HuH-7 (cell line): Measurements from ENCODE around the gene SLC35A4.

Experiments
- DNase-seq: peaks from one replicate; pipeline ENCODE4 v3.0.0; 2011; ENCODE audit warnings: low spot score

The SLC35A4 gene

GRCh38 chr5:140564196-140565023, at the start of gene SLC35A4, which contains the start of gene APBB3:
Gene SLC35A4 (plus strand): TSS chr5:140564828. CDS start chr5:140567170, 2,342 bp downstream.
Gene APBB3 (minus strand): TSS chr5:140564598. CDS start chr5:140564245, 353 bp downstream.
- DNase-seq = peak; percentile 89

- DNase-seq = no peak
Measured at GRCh38 chr5:140524003-140524402, 40.6 kb upstream of the SLC35A4 start.

- DNase-seq = no peak
Measured at GRCh38 chr5:140540227-140540626, 24.4 kb upstream of the SLC35A4 start.

DNA sequence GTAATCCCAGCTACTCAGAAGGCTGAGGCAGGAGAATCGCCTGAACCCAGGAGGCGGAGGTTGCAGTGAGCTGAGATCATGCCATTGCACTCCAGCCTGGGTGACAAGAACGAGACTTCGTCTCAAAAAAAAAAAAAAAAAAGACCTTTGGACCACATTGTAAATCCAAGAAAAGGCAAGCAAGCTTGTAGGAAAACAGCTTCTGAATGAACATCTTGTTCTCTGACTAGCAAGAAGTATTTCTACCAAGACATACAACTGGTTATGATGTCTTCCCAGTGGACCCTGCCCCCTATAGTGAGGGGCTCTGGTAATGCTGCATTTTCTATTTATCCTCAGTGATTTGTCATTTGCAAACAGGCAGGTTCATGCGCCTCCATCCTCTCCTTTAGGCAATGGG, 21.7 kb upstream of the SLC35A4 start:
- no peak for DNase-seq

GRCh38 chr5:140544986-140545385, 19.6 kb upstream of the SLC35A4 start:
- no peak for DNase-seq

DNA sequence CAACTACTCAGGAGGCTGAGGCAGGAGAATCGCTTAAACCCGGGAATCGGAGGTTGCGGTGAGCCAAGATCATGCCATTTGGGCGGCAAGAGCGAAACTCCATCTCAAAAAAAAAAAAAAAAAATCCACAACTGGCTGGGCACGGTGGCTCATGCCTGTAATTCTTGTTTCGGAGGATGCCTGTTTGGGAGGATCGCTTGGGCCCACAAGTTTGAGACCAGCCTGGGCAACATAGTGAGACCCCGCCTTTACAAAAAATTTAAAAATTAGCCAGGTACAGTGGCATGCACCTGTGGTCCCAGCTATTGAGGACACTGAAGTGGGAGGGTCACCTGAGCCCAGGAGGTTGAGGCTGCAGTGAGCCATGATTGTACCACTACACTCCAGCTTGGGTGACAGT, 19.0 kb upstream of the SLC35A4 start:
- DNase-seq = no peak

- DNase-seq = no peak
Measured at GRCh38 chr5:140546851-140547507, 17.6 kb upstream of the SLC35A4 start.

DNA sequence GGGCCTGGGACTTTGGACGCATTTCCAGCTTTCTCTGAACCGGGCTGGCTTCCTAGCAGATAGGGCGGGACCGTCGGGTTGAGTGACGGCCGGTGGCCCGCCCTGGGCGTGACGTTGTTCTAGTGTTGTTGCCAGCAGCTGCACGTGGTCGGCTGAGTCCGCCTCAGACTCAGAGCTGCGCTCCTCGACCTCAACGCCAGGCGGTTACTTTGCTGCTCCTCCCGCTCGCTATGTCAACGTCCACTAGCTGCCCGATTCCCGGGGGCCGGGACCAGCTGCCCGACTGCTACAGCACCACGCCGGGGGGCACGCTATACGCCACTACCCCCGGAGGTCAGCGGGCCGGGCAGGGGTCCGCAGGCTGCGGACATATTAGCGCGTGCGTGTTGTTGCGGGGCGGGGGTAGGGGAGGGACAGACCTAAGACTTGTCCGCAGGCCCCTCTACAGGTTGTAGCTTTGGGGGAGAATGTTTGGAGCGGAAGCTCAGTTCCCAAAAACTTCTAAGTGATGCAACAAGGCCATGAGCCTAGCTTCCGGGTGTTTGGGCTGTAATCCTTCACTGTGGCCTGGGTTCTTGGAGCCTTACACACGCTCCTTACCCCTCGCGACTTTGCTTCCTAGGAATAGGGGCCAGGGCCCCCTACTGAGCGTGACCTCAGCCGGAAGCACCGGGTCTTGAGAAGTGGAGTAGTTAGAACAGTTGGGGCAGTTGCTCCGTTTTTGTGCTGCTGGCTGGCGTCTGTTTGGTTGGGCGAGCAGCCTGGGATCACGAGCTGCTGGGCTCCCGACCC, 16.9 kb upstream of the SLC35A4 start, which contains the start of gene EIF4EBP3:
Gene EIF4EBP3, plus strand, starts transcription at position 155 of the 792 bp plus-strand sequence. Its CDS starts 76 bp downstream, at position 231.
- peak; percentile 83 for DNase-seq

DNA sequence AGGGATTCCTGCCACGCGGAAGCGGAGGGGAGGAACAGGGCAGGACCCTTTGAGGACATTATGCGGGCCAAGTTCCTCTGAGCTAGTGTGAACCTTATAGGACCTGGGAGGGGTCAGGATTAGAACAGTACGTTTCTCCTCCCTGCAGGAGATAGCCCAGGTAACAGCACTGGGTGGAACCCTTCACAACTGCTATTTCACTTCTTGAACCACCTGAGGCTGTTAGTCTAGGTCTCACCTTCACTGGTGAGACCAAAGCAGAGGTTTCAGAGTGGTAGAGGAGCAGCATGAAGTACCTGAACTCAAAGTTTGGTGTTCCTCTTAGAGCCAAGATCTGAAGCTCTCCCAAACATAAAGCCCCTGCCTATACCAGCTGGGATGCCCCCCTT, 16.3 kb upstream of the SLC35A4 start:
- no peak for DNase-seq

DNA sequence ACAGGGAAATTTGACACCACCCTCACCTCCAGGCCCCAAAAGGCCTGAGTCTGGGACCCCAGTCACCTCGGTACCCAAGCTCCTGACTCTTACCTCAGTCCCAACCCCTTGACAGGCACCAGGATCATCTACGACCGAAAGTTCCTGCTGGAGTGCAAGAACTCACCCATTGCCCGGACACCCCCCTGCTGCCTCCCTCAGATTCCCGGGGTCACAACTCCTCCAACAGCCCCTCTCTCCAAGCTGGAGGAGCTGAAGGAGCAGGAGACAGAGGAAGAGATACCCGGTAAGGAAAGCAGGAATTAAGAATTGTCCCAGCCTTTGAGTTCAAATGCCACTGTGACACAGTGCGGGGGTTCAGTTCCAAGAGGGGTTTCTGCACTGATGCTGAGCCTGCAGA, 15.8 kb upstream of the SLC35A4 start:
- no peak for DNase-seq

DNA sequence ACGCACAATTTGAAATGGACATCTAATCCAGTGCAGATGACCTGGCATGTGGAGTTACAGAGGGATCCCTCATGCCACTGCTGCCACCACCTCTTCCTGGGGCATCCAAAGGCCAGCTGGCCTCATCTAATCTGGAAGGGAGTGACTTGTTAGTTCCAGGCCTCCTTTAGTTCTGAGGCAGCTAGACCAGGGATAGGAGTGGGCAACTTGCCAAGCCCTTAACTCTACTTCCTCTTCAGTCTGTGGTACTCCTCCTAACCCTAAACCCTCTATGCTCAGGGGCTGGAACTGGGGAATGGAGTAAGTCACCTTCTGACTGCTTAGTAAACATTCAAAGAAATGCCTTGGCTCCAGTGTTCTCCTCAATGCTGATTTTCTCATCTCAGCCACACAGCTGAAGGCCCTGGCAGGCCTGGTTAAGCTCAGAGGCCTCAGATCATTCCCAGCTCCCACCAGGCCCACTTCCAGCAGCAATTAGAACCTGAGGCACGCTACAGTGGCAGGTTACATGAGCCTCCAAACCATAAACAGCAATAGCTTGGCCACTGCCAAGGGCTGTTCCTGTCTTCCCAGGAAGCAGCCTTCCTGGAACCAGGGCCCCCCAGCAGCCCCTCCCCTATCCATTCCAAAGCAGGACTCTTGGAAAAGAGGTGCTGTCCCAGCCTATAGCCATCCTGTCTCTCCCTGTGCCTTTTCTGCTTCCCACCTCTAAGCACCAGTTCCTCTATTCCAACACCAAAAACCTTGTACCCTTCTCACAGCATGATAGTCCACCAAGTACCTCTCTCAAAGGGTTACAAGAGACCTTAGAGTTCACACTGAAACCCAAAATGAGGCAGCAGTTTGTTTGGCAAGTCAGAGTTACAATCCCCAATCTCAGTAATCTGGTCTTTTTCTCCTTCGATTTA, 15.1 kb upstream of the SLC35A4 start:
- DNase-seq = no peak

GRCh38 chr5:140550147-140551079, 14.2 kb upstream of the SLC35A4 start:
- no peak for DNase-seq

DNA sequence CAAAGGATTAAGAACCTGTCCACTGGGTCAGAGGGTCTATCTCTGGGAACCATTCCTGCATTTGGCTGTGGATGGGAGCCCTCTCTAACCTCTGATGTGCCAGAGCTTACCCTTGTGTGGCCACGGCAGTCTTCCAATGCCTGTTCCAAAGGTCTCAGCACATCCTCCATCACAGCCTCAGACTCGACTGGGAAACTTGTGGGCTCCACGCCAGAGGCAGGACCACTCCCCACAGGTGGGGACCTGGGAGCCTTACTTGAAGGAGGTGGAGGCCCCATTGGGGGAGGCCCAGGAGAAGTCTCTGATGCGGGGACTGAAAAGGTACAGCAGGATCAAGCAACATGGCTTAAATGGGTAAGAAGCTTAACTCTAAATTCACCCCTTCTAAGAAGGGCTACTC, 12.8 kb upstream of the SLC35A4 start:
- DNase-seq = no peak

DNA sequence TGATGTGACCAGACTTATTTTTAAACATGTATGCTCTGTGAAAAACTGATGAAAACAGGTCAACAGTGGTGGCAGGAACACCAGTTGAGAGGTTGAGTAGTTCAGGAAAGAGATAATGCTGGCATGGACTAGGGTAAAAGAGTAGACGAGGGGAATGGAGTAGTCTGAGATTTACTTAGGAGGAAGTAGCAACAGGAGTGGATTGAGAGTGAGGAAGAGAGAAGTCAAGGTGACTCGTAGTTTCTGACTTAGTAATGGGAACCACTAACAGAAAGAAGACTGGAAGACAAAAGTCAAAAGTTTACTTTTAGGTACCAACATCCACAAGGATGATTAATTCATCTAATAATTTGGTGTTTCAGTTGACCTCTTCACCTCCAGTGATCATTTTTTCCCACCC, 11.0 kb upstream of the SLC35A4 start:
- DNase-seq = no peak

DNA sequence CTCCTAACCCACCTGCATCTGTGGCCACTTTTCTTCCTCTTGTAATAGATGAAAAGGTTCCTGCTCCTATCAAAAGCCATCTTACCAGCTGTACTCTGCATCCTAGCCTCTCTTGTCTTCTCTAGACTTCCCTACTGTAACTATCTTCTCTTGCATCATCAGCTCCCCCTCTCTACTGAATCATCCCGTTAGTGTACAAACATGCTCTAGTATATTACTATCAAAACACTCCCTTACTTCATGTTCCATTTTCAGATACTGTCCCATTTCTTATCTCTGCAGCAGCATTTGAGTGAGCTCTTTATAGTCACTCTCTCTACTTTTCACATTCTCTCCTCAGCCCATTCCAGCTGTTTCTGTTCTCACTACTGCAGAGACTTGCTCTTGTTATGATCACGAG, 10.2 kb upstream of the SLC35A4 start:
- no peak for DNase-seq

DNA sequence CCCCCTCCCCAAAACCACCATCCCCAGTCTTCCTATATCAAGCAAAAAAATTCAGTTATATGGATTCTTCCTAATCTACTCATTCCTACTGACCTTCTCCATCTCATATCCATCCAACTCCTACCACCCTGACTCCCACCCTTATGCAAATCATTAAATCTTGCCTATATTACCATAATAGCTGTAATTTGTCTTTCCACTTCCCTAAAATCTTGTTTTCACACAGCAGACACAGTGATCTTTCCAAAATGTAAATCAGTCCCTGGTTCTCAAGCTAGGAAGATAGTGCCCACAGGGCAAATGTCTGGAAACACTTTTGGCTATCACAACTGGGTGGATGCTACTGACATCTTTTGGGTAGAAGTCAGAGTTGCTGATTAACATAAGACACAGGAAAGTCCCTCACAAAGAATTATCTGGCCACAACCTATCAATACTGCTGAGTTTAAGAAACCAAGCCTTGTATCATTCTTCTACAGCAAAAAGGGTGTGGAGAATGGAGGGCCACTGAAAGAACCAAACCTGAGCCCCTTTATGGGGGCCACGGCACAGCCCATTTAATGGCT, 8.8 kb upstream of the SLC35A4 start:
- no peak for DNase-seq

DNA sequence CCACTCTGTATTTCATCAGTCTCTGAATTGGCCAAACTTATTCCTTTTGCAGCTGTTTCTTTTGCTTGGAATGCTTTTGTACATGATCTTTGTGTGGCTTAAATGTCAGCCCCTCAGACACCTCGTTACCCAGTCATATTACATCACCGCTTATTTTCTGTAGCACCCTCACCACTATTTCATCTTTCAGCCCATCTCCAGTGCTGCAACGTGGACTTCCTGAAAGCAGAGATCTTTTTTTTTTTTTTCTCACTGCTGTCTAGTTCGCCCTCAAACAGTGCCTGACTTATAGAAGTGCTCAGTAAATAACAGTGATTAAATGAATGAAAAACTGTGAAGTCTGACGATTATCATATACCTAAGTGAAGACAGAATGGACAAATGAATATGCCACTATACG, 8.2 kb upstream of the SLC35A4 start:
- no peak for DNase-seq

DNA sequence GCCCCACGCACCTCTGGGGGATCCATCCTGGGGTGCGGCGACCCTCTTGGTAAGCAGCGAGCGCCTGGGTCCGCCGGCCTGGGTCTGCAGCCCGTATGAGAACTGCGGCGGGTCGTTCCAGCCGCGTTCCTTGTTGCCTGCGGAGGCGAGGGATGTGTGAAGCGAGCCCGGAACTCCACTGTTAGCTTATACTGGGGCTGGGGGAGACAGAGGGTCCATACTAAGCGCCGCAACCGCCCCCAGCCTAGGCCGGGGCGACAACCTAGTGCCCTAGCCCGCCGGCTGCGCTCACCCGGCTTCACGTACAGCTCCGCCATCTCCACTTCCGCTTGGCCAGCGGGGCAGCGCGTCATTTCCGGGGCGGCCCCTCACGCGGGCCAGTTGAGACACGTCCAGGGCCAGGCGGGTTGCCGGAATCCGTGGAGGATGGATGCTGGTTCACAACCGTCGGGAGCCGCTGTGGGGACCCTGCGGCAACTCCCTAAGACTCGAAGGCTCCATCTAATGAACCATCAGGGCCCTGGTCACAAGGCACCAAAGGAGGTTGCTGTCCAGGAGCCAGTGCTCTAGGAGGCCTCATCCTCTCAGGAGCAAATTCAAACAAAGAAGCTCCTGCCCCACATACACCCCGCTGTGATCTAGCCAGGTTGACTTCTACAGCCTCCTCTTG, 7.4 kb upstream of the SLC35A4 start, which contains the start of gene SRA1:
Gene SRA1, minus strand, starts transcription at position 338 of the 670 bp plus-strand sequence. Its CDS starts 21 bp downstream, at position 317.
- peak; percentile 96 for DNase-seq

DNA sequence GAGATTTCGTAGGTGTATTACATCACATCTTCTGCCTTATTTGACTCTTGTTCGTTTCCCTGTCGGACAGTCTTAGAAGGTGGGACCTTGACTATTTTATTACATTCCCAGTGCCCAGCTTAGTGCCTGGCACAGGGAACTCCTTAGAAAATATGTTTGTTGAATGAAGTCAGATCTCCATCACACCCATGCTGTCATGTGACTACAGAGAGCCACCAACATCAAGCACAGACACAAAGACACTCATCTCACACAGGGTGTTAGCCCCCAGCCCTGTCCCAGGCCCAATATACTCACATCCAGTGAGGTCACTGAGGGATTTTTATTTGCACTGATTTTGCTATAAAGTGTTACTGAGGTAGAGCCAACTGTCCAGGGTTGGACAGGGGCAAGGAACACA, 6.7 kb upstream of the SLC35A4 start:
- no peak for DNase-seq
